Bronchial smooth muscle cell (primary cell): ENCODE data around the gene IL4I1. TPM values are rescaled to one million over a fixed set of nuclear protein-coding genes. Genes with fewer than 3 reads are reported as not detected.

ENCODE experiments used
- total RNA-seq: library from RNA; depleted of rRNA; stranded (reverse); fragments of >200 nt; gene quantifications from 2 replicates; pipeline ENCODE4 v1.2.1, GENCODE V29; 2014

The IL4I1 gene
- total RNA-seq, result 0.47 and 0.52 TPM in 2 replicates

GRCh38 chr19:49896863-49897621 lies at the start of gene IL4I1:
Gene IL4I1, minus strand, starts transcription at chr19:49896887. Its CDS starts 727 bp downstream, at chr19:49896160.

DNA sequence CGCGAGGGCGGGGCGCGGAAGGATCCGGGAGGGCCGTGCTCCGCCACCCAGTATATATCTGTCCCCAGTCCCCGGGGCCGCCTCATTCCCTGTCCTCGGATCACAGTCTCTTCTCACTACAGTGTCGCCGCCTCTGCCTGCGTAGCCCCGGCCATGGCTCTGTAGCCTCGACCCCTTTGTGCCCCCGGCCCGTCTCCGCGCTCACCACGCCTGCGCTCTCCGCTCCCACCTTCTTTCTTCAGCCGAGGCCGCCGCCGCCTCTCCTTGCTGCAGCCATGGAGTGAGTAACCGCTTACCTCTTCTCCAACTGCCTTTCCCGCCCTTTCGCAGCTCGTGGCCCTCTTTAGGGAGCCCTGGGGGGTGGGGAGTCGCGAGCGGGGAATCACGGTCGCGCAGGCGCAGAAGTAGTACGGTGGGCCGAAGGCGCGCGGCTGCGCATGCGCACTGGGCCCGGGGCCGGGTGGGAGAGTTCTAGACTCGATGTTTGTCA lies 32.5 kb upstream of the IL4I1 start, which contains the start of the genes ATF5 and NUP62:
Gene ATF5, plus strand, starts transcription at position 85 of the 490 bp plus-strand sequence. CDS start 1,646 bp downstream, outside the sequence.
Gene NUP62, minus strand, starts transcription at position 384 of the 490 bp plus-strand sequence. CDS start 19,697 bp downstream, outside the sequence.

GRCh38 chr19:49877020-49877878 lies 19.4 kb downstream of the IL4I1 start, which contains the start of the genes AKT1S1 and TBC1D17:
Gene AKT1S1, minus strand, starts transcription at chr19:49877355. Its CDS starts 4,060 bp downstream, at chr19:49873295.
Gene TBC1D17, plus strand, starts transcription at chr19:49877702. Its CDS starts 22 bp downstream, at chr19:49877724.

DNA sequence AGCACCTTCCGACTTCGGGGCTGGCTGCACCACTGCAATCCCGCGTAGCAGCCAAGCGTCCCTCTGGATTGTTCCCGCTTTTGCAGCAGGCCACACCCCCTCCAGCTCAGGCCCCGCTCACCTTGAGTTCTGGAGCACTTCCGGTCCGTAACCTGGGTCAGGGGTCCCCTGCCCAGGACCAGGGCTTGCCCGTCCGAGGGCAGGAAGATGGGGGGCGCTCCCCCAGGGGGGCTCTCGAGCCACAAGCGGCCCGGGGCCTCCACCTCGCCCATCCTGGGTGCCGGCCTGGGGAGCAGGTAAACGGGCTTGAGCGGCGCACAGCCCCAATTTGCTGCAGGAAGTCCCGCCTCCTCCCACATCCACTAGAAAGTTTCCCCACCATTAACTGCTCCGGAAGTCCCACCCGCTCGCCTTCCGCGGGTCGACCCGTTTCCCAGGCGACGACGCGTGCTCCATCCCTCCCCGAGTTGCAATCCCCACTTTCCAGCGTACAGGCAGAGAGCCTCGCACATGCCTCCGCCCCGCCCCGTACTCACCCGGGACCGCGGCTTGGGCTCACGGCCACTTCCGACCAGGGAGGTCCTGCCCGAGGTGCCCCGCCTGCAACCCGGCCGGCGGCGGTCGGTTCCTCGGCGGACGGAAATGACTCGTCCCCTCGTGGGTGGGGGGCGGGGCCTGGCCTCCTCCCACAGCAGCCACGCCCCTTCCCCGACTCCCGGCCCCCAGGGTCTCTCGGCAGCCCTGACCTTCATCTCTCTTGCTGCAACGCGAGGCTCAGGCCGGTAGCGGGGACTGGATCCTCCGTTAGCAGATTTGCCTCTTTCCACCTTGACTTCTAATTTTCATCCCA lies 29.5 kb downstream of the IL4I1 start, which contains the start of gene PNKP:
Gene PNKP, minus strand, starts transcription at position 644 of the 850 bp plus-strand sequence. Its CDS starts 372 bp downstream, at position 272.

DNA sequence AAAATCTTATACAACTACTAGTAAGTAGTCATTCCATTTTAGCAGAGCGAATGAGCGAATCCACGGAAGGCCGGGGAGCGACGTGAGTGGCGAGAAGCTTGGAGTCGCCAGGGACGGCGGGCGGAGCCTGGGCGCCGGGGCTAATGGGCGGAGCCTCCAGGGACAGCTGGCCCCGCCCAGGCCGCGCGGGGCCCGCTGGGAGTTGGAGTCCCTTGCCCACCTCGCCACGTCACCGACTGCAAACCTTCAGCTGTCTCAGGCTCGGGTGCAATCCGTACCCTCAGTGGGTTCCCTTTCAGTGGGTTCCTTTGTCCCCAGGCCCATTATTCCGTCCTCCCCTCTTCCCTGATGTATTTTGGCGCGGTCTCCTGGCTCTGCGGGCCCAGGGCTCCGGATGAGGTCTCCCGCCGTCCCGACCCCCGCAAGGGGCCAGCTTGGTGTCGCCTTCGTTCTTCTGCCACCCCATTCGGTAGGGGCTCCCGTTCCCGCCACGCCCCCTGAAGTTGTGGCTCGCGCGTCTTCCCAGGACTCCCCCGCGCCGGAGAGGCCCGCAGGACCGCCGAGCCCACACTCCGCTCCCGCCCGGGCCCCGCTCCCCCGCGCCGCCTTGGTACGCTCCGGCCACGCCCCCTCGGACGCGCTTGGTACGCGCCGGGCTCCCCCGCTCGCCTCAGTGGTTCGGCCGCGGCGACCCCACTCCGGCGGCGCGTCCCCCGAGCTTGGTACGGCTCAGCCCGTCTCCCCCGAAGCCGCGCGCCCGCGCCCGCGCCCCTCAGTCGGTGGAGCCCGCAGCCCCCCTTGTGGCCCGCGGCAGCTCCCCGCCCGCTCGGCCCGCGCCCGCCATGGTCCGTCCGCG lies 46.0 kb downstream of the IL4I1 start, which contains the start of gene PTOV1:
Gene PTOV1, plus strand, starts transcription at position 673 of the 856 bp plus-strand sequence.

Other genes with a start within 250 kb of the IL4I1 start
- gene IRF3, start 231.0 kb downstream of the IL4I1 start, total RNA-seq, result 59.2 and 59.9 TPM in 2 replicates
- gene BCL2L12, start 231.0 kb downstream of the IL4I1 start, total RNA-seq, result 0.52 and 1.6 TPM in 2 replicates
- gene PRMT1, start 219.6 kb downstream of the IL4I1 start, total RNA-seq, result 314 and 403 TPM in 2 replicates
- 0.17 and 0.47 TPM in 2 replicates for gene ADM5, start 207.3 kb downstream of the IL4I1 start, total RNA-seq
- 26.6 and 34.5 TPM in 2 replicates for gene CPT1C, start 205.8 kb downstream of the IL4I1 start, total RNA-seq
- 0.26 and 0.32 TPM in 2 replicates for gene TSKS, start 133.6 kb downstream of the IL4I1 start, total RNA-seq
- gene AP2A1, start 129.9 kb downstream of the IL4I1 start, total RNA-seq, result 69.2 and 78.0 TPM in 2 replicates
- 28.5 and 33.1 TPM in 2 replicates for gene FUZ, start 83.6 kb downstream of the IL4I1 start, total RNA-seq
- 13.2 and 13.3 TPM in 2 replicates for gene MED25, start 78.6 kb downstream of the IL4I1 start, total RNA-seq
- gene PTOV1, start 45.7 kb downstream of the IL4I1 start, total RNA-seq, result 61.8 and 67.4 TPM in 2 replicates
- gene PNKP, start 29.3 kb downstream of the IL4I1 start, total RNA-seq, result 31.1 and 38.3 TPM in 2 replicates
- 9.2 and 9.6 TPM in 2 replicates for gene AKT1S1, start 19.5 kb downstream of the IL4I1 start, total RNA-seq
- gene TBC1D17, start 19.2 kb downstream of the IL4I1 start, total RNA-seq, result 10.8 and 11.5 TPM in 2 replicates
- 11.7 and 32.0 TPM in 2 replicates for gene ATF5, start 32.3 kb upstream of the IL4I1 start, total RNA-seq
- gene NUP62, start 32.6 kb upstream of the IL4I1 start, total RNA-seq, result 13.7 and 14.3 TPM in 2 replicates
- not detected in 2 replicates for gene SIGLEC11, start 64.3 kb upstream of the IL4I1 start, total RNA-seq
- 17.7 and 19.4 TPM in 2 replicates for gene VRK3, start 128.5 kb upstream of the IL4I1 start, total RNA-seq
- gene ZNF473, start 129.1 kb upstream of the IL4I1 start, total RNA-seq, result 4.6 and 5.5 TPM in 2 replicates